NCI-H460 (cell line): ENCODE measurements around the gene OSBPL10. TPM values are rescaled to one million over a fixed set of nuclear protein-coding genes. Genes with fewer than 3 reads are reported as not detected.
"Not testable (repeated sequence)": the region's sequence is repeated elsewhere in the genome, so short reads cannot be mapped to it uniquely, and the experiment has no call there.

ENCODE experiments used
- DNase-seq: peaks from one replicate; pipeline ENCODE4 v3.0.0-alpha.2; 2016; ENCODE audit warnings: low read depth; ENCODE audit errors: extremely low read depth
- polyA plus RNA-seq: library from polyadenylated mRNA; depleted of rRNA; stranded (reverse); fragments of >200 nt; gene quantifications from 2 replicates; pipeline ENCODE4 v1.2.3, GENCODE V29; 2014; cell fraction: nucleus; rRNA removed
- total RNA-seq: library from RNA; depleted of rRNA; stranded (reverse); fragments of >200 nt; shearing (Covaris generic); gene quantifications from 2 replicates; pipeline ENCODE4 v1.2.3, GENCODE V29; 2014; rRNA removed

OSBPL10 gene
- total RNA-seq: 2.1 and 3.0 TPM in 2 replicates
- polyA plus RNA-seq: 3.1 and 3.7 TPM in 2 replicates

GRCh38 chr3:31981206-31982181 is at the start of gene OSBPL10, which contains the start of gene ZNF860:
OSBPL10 (minus strand) TSS chr3:31981262; CDS start chr3:31981179, 83 bp downstream.
ZNF860 (plus strand) TSS chr3:31981750; CDS start chr3:31989080, 7,330 bp downstream.
- peak; percentile 37 for DNase-seq

GRCh38 chr3:32026593-32026992 is 45.5 kb upstream of the OSBPL10 start:
- no peak for DNase-seq

- no peak for DNase-seq
Observed at GRCh38 chr3:32022947-32023346, 41.9 kb upstream of the OSBPL10 start.

- no peak for DNase-seq
Observed at GRCh38 chr3:32021748-32022147, 40.7 kb upstream of the OSBPL10 start.

- DNase-seq: no peak
Observed at GRCh38 chr3:32021155-32021554, 40.1 kb upstream of the OSBPL10 start.

GRCh38 chr3:32018757-32019564 is 37.9 kb upstream of the OSBPL10 start:
- DNase-seq: peak; percentile 31

GRCh38 chr3:32017286-32017685 is 36.2 kb upstream of the OSBPL10 start:
- no peak for DNase-seq

GRCh38 chr3:32015638-32016037 is 34.6 kb upstream of the OSBPL10 start:
- DNase-seq: not testable (repeated sequence)

- not testable (repeated sequence) for DNase-seq
Observed at GRCh38 chr3:32010699-32011098, 29.6 kb upstream of the OSBPL10 start.

GRCh38 chr3:32009957-32010356 is 28.9 kb upstream of the OSBPL10 start:
- no peak for DNase-seq

- DNase-seq: no peak
Observed at GRCh38 chr3:32009101-32009500, 28.0 kb upstream of the OSBPL10 start.

GRCh38 chr3:32004113-32004765 is 23.2 kb upstream of the OSBPL10 start:
- no peak for DNase-seq

GRCh38 chr3:32003380-32003779 is 22.3 kb upstream of the OSBPL10 start:
- no peak for DNase-seq

- no peak for DNase-seq
Observed at GRCh38 chr3:32002561-32003368, 21.7 kb upstream of the OSBPL10 start.

GRCh38 chr3:32000877-32001276 is 19.8 kb upstream of the OSBPL10 start:
- no peak for DNase-seq

GRCh38 chr3:31999907-32000439 is 18.9 kb upstream of the OSBPL10 start:
- DNase-seq: no peak

- no peak for DNase-seq
Observed at GRCh38 chr3:31997500-31997899, 16.4 kb upstream of the OSBPL10 start.

GRCh38 chr3:31996195-31996594 is 15.1 kb upstream of the OSBPL10 start:
- no peak for DNase-seq

- DNase-seq: not testable (repeated sequence)
Observed at GRCh38 chr3:31995026-31995425, 14.0 kb upstream of the OSBPL10 start.
